Ovary (tissue), 9 donors: Measurements from ENCODE around the gene SAP30L. TPM values are rescaled to one million over a fixed set of nuclear protein-coding genes. Genes with fewer than 3 reads are reported as not detected.

Source experiments
- DNase-seq, 5 donors: peaks; one replicate each; pipeline ENCODE4 v3.0.0-alpha.2; 2019 to 2020
- H3K27ac ChIP-seq, 2 donors: fragments of 200-600 bp; one replicate each; pipeline versions ENCODE4 v1.5.1 to v1.8.0; 2019 to 2022
- H3K27me3 ChIP-seq: fragments of 200-600 bp; one replicate; pipeline ENCODE4 v1.8.0; 2022
- H3K36me3 ChIP-seq: fragments of 200-600 bp; sonication (generic); one replicate; pipeline ENCODE4 v1.5.1; 2019
- H3K4me1 ChIP-seq: one replicate; pipeline ENCODE4 v1.8.1; 2013; ENCODE audit warnings: mild to moderate bottlenecking, moderate library complexity; ENCODE audit not compliant: insufficient read depth
- H3K4me3 ChIP-seq: fragments of 200-600 bp; sonication (generic); one replicate; pipeline ENCODE4 v1.5.1; 2017
- H3K9me3 ChIP-seq, 2 donors: fragments of 200-600 bp in 1 of 2; sonication (generic) in 1 of 2; one replicate each; pipeline versions ENCODE4 v1.5.1 to v1.8.1; 2013 to 2019; ENCODE audit warnings: mild to moderate bottlenecking in 1 of 2, moderate library complexity in 1 of 2
- CTCF ChIP-seq, 3 donors: fragments of 450-650 bp in 2 of 3; fragments of 200-600 bp in 1 of 3; IDR thresholded peaks; one replicate each; pipeline versions ENCODE4 v1.5.1 to v1.8.0; 2016 to 2022; ENCODE audit warnings: antibody characterized with exemption in 3 of 3, mild to moderate bottlenecking in 1 of 3
- EP300 ChIP-seq: sonication (generic); formaldehyde crosslinking; IDR thresholded peaks from one replicate; pipeline ENCODE4 v1.6.1; 2017; ENCODE audit warnings: antibody characterized with exemption
- POLR2A ChIP-seq: fragments of 450-650 bp; IDR thresholded peaks from one replicate; pipeline ENCODE4 v1.6.1; 2017; ENCODE audit warnings: antibody characterized with exemption, mild to moderate bottlenecking, moderate library complexity
- WGBS, 3 donors: extraction: QIAGEN DNeasy Blood & Tissue Kit in 1 of 3; methylation state at CpG; one replicate each; pipeline versions ENCODE4 v1.1.5 to v1.1.7; 2013 to 2017; 5-methylcytosine and 5-hydroxymethylcytosine counted together
- intact Hi-C, 4 donors: fragments of 100-400 bp; cut with DNase I; formaldehyde crosslinking; loops; one replicate each; pipeline versions ENCODE4 v1.11.0 to v1.15.1; 2022 to 2023
- polyA plus RNA-seq, 2 donors: library from polyadenylated mRNA; stranded (reverse); fragments of 200-250 nt in 1 of 2; fragments of 350-450 nt in 1 of 2; fragmentation: Illumina TruSeq in 1 of 2; extraction: RNeasy Lipid Tissue Mini Kit (QIAGEN cat#74804) in 1 of 2; gene quantifications; one replicate each; pipeline ENCODE4 v1.2.3, GENCODE V29; 2013 to 2014
- total RNA-seq, 7 donors: library from RNA; depleted of rRNA in 2 of 7; stranded (reverse); fragments of >200 nt in 2 of 7; fragmentation: NEBNext Ultra II Directional in 3 of 7; extraction: Animal tissue kit (Norgen Biotek cat#: 25700) in 3 of 7; gene quantifications; one replicate each; pipeline versions ENCODE4 v1.1.0 to v1.2.4, GENCODE V29; 2016 to 2023
- donor health status: DM: no; HTN: no; CAD: no; lungs with moderate emphysema.
- donor health status: DM: no; HTN: no; CAD: no.
- donor health status: Bipolar disorder and iron deficiency.
- donor health status: DM: yes; HTN: yes; CAD: no.
- donor health status: DM: no; HTN: no; CAD: no.
- donor health status: DM: yes; HTN: yes; CAD: no.

The SAP30L gene
- total and polyA plus RNA-seq, 9 donors, result 18.7 to 63.1 (median 41.5) TPM

- Histone ChIP-seq H3K4me1 (no peaks in the 10 kb centered on the region), H3K4me3 (no peak overlapping the region), H3K36me3 (no peaks in the 10 kb centered on the region), H3K27me3 (no peaks in the 10 kb centered on the region), H3K9me3 (no peaks in the 10 kb centered on the region), H3K27ac (no peak overlapping the region)
- DNase-seq, result no peak
- intact Hi-C loops, result no loop called here
- TF ChIP-seq EP300 (no peak), CTCF (IDR thresholded peaks at IDR 0.05) (no peak), POLR2A (no peak)
- 47 to 58% (median 56%) methylated on average over 10 of the region's 10 CpGs for WGBS, 3 donors
Measured at GRCh38 chr5:154505567-154505966, 59.8 kb downstream of the SAP30L start.

- 78 to 86% (median 85%) methylated on average over 8 of the region's 8 CpGs for WGBS, 3 donors
- Histone ChIP-seq H3K27me3 (no peaks in the 10 kb centered on the region), H3K9me3 (no peaks in the 10 kb centered on the region), H3K4me3 (no peak overlapping the region), H3K36me3 (no peaks in the 10 kb centered on the region), H3K4me1 (no peaks in the 10 kb centered on the region), H3K27ac (no peak overlapping the region)
- intact Hi-C loops, result no loop called here
- TF ChIP-seq EP300, result no peak
- TF ChIP-seq POLR2A, result no peak
- no peak for TF ChIP-seq CTCF (IDR thresholded peaks at IDR 0.05)
- no peak for DNase-seq
Measured at GRCh38 chr5:154506049-154506715, 60.4 kb downstream of the SAP30L start.

GRCh38 chr5:154506716-154507080 is 60.9 kb downstream of the SAP30L start:
- Histone ChIP-seq H3K4me3 (no peak overlapping the region), H3K9me3 (no peaks in the 10 kb centered on the region), H3K27me3 (no peaks in the 10 kb centered on the region), H3K36me3 (no peaks in the 10 kb centered on the region), H3K4me1 (no peaks in the 10 kb centered on the region), H3K27ac (no peak overlapping the region)
- no peak for TF ChIP-seq EP300
- no peak for TF ChIP-seq CTCF (IDR thresholded peaks at IDR 0.05)
- TF ChIP-seq POLR2A, result no peak
- 82 to 85% (median 83%) methylated on average over 11 of the region's 11 CpGs for WGBS, 3 donors
- DNase-seq, result no peak
- intact Hi-C loops, result no loop called here

- intact Hi-C loops, result no loop called here
- TF ChIP-seq POLR2A (no peak), CTCF (IDR thresholded peaks at IDR 0.05) (no peak), EP300 (no peak)
- no peak for DNase-seq
- no peaks in the 10 kb centered on the region for H3K27me3 ChIP-seq
- no peak overlapping the region for H3K27ac ChIP-seq
- no peaks in the 10 kb centered on the region for H3K9me3 ChIP-seq
- no peak overlapping the region for H3K4me3 ChIP-seq
- WGBS, 3 donors, result 82 to 92% (median 91%) methylated on average over 2 of the region's 2 CpGs
- H3K4me1 ChIP-seq, result no peaks in the 10 kb centered on the region
- no peaks in the 10 kb centered on the region for H3K36me3 ChIP-seq
Measured at GRCh38 chr5:154508114-154508513, 62.3 kb downstream of the SAP30L start.
